NCI-H82 (cell line): ENCODE measurements around the gene HBA1.
"Not testable (repeated sequence)": the region's sequence is repeated elsewhere in the genome, so short reads cannot be mapped to it uniquely, and the experiment has no call there.

ENCODE experiments used
- DNase-seq: peaks from one replicate; lab custom pipeline; 2025; lab: John Stamatoyannopoulos, UW

HBA1 gene

DNA sequence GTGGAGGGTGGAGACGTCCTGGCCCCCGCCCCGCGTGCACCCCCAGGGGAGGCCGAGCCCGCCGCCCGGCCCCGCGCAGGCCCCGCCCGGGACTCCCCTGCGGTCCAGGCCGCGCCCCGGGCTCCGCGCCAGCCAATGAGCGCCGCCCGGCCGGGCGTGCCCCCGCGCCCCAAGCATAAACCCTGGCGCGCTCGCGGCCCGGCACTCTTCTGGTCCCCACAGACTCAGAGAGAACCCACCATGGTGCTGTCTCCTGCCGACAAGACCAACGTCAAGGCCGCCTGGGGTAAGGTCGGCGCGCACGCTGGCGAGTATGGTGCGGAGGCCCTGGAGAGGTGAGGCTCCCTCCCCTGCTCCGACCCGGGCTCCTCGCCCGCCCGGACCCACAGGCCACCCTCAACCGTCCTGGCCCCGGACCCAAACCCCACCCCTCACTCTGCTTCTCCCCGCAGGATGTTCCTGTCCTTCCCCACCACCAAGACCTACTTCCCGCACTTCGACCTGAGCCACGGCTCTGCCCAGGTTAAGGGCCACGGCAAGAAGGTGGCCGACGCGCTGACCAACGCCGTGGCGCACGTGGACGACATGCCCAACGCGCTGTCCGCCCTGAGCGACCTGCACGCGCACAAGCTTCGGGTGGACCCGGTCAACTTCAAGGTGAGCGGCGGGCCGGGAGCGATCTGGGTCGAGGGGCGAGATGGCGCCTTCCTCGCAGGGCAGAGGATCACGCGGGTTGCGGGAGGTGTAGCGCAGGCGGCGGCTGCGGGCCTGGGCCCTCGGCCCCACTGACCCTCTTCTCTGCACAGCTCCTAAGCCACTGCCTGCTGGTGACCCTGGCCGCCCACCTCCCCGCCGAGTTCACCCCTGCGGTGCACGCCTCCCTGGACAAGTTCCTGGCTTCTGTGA lies at the start of gene HBA1:
HBA1 (plus strand) TSS at position 204 of the 906 bp plus-strand sequence; CDS start at position 241, 37 bp downstream.
- not testable (repeated sequence) for DNase-seq

GRCh38 chr16:129075-129474 lies 47.4 kb upstream of the HBA1 start:
- peak; percentile 21 for DNase-seq

GRCh38 chr16:130533-131173 lies 45.8 kb upstream of the HBA1 start:
- DNase-seq: no peak

DNA sequence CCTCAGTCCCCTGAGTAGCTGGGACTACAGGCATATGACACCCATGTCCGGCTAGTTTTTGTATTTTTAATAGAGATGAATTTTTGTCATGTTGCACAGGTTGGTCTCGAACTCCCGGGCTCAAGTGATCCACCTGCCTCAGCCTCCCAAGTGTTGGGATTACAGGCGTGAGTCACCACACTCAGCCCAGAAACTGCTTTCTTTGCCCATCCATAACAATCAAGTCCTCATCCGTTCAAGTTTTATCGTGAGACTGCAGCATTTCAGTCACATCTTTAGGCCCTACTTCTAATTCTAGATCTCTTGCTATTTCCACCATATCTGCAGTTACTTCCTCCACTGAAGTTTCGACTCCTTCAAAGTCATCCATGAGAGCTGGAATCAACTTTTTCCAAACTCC lies 44.4 kb upstream of the HBA1 start:
- no peak for DNase-seq

DNA sequence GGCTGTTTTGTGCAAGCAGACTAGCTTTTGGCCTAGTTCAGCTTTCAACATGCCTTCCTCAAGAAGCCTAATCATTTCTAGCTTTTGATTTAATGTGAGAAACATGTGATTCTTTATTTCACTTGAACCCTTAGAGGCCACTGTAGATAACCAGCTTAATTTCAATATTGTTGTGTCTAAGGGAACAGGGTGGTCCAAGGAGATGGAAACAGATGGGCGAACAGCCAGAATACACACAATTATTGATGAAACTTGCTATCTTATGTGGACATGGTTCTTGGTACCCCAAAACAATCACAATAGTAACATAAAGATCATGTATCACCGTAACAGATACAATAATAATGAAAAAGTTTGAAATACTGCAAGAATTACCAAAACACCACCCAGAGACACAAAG lies 42.8 kb upstream of the HBA1 start:
- DNase-seq: no peak

GRCh38 chr16:138049-138417 lies 38.4 kb upstream of the HBA1 start:
- peak; percentile 58 for DNase-seq

DNA sequence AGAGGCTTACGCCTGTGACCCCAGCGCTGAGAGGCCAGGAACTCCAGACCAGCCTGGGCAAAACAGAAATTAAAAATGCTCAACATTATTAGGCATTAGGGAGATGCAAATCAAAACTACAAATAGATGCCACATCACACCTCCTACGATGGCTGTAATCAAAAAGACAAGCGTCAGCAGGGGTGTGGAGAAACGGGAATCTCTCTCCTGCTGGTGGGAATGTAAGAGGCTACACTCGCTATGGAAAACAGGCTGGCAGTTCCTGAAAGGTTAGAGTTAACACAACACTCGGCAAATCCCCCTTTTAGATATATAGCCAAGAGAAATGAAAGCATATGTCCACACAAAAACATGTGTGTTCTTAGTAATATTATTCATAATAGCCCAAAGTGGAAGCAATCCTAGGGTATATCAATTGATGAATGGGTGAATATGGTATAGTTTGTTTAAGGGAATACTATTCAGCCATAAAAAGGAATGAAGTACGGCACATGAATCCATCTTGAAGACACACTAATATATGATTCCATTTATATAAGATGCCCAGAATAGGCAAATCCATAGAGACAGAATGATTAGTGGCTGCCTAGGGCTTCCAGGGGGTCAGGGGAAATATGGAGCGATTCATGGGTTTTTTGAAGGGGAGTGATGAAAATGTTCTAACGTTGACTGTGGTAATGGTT lies 36.2 kb upstream of the HBA1 start:
- no peak for DNase-seq

DNA sequence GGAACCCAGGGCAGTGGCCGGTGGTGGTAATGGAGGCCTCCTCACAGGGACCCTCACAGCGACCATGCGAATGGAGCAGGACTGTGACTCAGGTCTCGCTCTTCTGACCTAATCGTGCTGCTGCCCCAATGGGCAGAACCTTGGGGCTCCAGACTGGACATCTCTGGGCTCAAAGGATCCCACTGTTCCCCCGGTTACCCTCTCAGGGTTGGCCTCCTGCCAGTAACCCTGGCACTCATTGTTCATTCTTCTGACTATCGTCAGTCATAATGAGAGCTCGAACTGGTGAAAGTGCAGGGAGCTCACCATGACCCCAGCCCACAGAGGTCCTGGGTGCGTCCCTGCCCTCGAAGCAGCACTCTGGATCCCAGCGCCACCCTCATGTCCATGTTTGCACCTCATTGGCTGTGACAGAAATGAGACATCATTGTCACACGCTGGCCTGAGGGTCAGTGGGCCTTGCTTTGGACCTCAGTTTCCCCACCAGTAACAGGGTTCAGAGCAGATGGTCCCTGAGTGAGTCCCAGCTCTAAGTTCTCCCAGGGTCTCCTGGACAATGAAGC lies 34.0 kb upstream of the HBA1 start:
- no peak for DNase-seq

DNA sequence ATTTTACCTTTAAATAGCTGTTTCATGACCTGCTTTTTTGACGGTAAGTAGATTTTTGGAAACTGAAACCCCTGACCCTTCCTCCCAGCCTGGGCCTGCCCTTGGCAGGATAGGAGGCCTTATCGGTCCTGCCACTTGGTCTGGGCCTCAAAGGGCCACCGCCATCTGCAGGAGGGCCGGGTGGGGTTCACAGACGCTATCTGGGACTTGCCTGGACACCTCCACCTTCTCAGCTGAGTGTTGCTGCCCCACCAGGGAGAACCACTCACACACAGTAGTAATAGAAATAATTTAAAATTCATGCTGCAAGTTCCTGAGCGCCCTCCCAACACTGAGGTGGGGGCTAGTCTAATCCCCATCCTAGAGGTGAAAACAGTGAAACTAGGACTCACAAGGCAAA lies 33.4 kb upstream of the HBA1 start:
- no peak for DNase-seq

DNA sequence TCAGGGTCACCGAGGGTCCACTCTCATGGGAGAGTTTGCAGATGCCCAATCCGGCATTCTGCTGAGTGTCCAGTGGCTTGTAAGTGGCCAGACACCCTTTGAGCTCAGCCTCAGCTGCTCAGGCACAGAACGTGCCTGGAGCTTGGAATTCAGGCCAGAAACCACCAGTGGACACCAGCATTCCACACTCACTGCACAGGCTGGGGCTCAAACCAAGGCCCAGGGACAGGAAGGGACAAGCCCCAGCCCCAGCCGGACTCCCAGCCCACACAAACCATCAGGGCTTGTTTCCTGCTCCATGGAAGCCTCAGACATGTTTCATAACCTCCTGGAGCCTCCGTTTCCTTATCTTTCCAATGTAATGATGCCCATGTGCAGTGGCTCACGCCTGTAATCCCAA lies 33.0 kb upstream of the HBA1 start:
- DNase-seq: no peak

DNA sequence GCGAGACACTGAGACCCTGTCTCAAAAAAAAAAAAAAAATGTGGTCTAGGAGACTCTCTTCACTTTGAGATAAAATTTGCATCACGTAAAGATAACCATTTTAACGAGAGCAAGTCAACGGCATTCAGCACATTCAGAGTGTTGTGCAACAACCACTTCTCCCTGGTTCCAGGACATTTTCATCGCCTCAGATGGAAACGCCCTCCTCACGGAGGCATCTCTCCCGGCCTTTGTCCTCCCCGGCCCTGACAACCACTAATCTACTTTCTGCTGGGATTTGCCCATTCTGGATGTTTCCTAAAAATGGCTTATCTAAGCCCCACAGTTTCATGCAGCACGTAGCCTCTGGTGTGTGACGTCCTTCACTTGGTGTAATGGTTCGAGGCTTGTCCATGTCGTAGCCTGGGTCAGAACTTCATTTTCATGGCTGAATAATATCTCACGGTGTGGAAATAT lies 31.7 kb upstream of the HBA1 start:
- DNase-seq: no peak

DNA sequence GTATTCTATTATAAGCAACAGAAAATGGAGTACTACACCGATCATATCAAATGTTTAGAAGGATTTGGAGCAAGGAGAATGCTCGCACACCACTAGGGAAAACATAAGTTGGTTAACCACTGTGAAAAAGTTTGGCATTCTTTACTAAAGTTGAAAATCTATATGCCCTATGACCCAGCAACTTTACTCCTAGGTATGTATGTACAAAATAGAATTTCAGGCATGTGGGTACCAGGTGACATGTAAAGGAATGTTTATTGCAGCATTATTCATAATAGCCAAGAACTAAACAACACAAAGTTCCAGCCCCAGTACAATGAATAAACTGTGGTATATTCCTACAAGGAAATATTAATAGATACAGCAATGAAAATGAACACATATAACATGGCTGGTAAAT lies 29.8 kb upstream of the HBA1 start:
- no peak for DNase-seq

GRCh38 chr16:149024-149660 lies 27.3 kb upstream of the HBA1 start:
- no peak for DNase-seq

- no peak for DNase-seq
These were observed 24.0 kb upstream of the HBA1 start, which contains the start of gene HBZ for GRCh38 chr16:152141-153128. Gene HBZ (plus strand): TSS chr16:152644. CDS start chr16:152910, 266 bp downstream.

GRCh38 chr16:153129-153521 lies 23.4 kb upstream of the HBA1 start:
- not testable (repeated sequence) for DNase-seq

DNA sequence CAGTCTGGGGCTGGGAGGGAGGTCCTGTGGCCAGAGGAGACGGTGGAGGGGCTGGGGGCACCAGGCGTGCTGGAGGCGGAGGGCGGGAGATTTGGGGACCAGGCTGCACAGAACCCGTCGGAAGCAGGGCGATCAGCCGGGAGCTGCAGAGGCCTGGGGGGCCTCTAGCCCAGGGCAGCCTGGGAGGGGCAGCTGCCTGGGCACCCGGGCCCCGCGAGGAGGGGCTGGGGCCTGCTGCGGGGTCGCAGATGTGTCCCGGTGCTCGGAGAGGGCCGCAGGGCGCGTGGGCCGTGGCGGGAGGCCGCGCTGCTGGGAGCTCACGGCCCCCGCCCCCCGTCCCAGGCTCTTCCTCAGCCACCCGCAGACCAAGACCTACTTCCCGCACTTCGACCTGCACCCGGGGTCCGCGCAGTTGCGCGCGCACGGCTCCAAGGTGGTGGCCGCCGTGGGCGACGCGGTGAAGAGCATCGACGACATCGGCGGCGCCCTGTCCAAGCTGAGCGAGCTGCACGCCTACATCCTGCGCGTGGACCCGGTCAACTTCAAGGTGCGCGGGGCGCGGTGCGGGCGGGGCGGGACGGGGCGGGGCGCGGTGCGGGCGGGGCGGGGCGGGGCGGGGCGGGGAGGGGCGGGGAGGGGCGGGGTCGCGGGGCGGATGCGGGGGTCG lies 22.8 kb upstream of the HBA1 start:
- not testable (repeated sequence) for DNase-seq

- peak; percentile 60 for DNase-seq
These were observed 22.1 kb upstream of the HBA1 start for GRCh38 chr16:154217-155030.

DNA sequence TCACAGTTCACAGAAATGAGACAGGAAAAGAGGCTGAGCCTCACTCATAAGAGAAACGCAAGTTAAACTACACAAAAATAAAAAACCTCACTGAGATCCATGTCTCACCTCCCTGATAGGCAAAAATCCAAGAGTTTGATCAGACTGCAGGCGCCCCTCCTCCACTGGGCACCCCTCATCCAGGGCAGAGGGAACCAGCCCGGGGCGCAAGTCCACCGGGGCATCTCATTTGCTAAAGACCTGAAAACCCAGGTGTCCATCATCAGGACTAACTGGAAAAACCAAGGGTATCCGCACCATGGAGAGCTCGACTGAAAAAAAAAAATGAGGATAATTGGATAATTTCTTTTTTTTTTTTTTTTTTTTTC lies 21.5 kb upstream of the HBA1 start:
- no peak for DNase-seq

DNA sequence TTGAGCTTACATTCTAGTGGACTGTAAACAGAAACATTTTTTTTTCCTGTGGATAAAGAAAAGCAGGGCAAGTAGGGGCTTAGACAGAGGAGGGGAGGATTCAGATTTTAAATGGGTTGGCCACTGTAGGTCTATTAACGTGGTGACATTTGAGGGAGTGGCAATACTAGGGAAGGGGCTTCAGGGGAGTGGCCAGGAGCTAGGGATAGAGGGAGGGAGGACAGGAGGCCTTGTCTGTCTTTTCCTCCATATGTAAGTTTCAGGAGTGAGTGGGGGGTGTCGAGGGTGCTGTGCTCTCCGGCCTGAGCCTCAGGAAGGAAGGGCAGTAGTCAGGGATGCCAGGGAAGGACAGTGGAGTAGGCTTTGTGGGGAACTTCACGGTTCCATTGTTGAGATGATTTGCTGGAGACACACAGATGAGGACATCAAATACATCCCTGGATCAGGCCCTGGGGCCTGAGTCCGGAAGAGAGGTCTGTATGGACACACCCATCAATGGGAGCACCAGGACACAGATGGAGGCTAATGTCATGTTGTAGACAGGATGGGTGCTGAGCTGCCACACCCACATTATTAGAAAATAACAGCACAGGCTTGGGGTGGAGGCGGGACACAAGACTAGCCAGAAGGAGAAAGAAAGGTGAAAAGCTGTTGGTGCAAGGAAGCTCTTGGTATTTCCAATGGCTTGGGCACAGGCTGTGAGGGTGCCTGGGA lies 17.2 kb upstream of the HBA1 start:
- DNase-seq: no peak
